Measurements from ENCODE around the gene AACS.

DNA sequence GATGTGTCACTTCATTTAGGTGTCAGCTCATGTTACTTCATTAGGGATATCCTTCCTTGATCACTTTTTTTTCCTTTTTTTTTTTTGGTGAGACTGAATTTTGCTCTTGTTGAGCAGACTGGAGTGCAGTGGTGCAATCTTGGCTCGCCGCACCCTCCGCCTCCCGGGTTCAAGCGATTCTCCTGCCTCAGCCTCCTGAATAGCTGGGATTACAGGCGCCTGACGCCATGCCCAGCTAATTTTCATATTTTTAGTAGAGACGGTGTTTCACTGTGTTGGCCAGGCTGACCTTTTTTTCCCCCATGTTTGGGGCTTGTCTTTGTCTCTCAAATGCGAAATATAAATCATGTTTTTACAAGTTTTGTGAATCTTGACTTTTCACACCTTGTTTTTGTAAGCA is 9.6 kb upstream of the AACS start:
- TF ChIP-seq HDAC2 (IDR thresholded peaks at IDR 0.05) (no peak), TARDBP (IDR thresholded peaks at IDR 0.05; ENCODE audit: borderline replicate concordance) (no peak), BRCA1 (IDR thresholded peaks at IDR 0.05; ENCODE audit: low read depth, low read length) (no peak), TAF1 (IDR thresholded peaks at IDR 0.05; ENCODE audit: borderline replicate concordance, low read depth, low read length) (no peak), FOS (IDR thresholded peaks at IDR 0.05; ENCODE audit: borderline replicate concordance, extremely low read depth, insufficient read length) (no peak), JUNB (IDR thresholded peaks at IDR 0.05) (no peak), RAD21 (IDR thresholded peaks at IDR 0.05; ENCODE audit: insufficient read depth, low read depth, low read length) (no peak)
- TF ChIP-seq, protein P1, sequence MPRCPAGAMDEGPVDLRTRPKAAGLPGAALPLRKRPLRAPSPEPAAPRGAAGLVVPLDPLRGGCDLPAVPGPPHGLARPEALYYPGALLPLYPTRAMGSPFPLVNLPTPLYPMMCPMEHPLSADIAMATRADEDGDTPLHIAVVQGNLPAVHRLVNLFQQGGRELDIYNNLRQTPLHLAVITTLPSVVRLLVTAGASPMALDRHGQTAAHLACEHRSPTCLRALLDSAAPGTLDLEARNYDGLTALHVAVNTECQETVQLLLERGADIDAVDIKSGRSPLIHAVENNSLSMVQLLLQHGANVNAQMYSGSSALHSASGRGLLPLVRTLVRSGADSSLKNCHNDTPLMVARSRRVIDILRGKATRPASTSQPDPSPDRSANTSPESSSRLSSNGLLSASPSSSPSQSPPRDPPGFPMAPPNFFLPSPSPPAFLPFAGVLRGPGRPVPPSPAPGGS (IDR thresholded peaks at IDR 0.05; ENCODE audit: borderline replicate concordance, insufficient read depth, low read depth, low read length, poor library complexity, severe bottlenecking): no peak
- TF ChIP-seq, protein P2, sequence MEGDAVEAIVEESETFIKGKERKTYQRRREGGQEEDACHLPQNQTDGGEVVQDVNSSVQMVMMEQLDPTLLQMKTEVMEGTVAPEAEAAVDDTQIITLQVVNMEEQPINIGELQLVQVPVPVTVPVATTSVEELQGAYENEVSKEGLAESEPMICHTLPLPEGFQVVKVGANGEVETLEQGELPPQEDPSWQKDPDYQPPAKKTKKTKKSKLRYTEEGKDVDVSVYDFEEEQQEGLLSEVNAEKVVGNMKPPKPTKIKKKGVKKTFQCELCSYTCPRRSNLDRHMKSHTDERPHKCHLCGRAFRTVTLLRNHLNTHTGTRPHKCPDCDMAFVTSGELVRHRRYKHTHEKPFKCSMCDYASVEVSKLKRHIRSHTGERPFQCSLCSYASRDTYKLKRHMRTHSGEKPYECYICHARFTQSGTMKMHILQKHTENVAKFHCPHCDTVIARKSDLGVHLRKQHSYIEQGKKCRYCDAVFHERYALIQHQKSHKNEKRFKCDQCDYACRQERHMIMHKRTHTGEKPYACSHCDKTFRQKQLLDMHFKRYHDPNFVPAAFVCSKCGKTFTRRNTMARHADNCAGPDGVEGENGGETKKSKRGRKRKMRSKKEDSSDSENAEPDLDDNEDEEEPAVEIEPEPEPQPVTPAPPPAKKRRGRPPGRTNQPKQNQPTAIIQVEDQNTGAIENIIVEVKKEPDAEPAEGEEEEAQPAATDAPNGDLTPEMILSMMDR (IDR thresholded peaks at IDR 0.05 in 2 of 3, conservative IDR thresholded peaks at IDR 0.05 in 1 of 3; ENCODE audit: control insufficient read depth in 2 of 3, extremely low read depth in 1 of 3, insufficient read depth in 1 of 3, low read depth in 3 of 3, low read length in 3 of 3): no peak
- TF ChIP-seq, protein P3, sequence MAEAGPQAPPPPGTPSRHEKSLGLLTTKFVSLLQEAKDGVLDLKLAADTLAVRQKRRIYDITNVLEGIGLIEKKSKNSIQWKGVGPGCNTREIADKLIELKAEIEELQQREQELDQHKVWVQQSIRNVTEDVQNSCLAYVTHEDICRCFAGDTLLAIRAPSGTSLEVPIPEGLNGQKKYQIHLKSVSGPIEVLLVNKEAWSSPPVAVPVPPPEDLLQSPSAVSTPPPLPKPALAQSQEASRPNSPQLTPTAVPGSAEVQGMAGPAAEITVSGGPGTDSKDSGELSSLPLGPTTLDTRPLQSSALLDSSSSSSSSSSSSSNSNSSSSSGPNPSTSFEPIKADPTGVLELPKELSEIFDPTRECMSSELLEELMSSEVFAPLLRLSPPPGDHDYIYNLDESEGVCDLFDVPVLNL (IDR thresholded peaks at IDR 0.05; ENCODE audit: low read depth, low read length): no peak
